Measurements from ENCODE around the gene TSPAN17.

- TF ChIP-seq CTCF (IDR thresholded peaks at IDR 0.05; ENCODE audit: low read length) (no peak), EZH2 (IDR thresholded peaks at IDR 0.05; ENCODE audit: borderline replicate concordance, low read length) (no peak)
Observed at GRCh38 chr5:176631383-176632200, 15.7 kb upstream of the TSPAN17 start.

Data from OCI-LY1 (cell line).